ENCODE measurements around the gene SUSD1.

Gene SUSD1

DNA sequence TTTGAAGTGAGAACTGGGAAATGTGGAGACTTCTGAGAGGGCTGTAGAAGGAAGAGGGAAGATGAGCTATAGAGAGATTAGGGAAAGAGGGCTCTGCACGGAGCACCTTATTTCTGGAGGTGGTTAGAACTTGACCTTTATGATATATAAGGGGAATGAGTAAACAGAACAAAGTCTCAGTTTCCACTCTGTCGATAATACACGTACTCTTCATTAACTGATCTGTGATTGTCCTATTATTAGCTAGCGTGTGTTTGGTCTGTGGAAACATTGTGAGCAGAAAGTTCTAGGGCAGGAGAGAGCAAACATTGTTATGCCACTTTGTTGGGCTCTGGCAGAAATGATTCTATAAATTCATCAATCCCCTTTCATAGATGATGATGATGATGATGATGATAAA is 159.9 kb downstream of the SUSD1 start:
- no peak for DNase-seq (ENCODE audit: low read depth, low spot score)

DNA sequence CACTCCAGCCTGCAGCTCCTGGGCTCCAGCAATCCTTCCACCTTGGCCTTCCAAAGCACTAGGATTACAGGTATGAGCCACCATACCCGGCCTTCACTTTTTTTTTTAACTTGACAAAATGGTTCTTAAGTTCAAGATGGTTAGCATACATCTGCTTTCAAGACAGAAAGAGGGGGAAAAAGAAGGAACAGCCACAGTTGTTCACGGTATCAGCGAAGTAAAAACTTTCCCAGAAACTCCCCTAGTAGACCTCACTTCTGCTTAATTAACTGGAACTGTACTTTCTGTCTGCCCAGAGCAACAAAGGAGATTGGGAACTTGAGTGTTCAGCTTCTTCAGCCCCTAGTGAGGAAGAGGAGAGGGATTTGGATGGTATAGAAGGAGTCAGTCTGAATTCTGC is 161.8 kb downstream of the SUSD1 start:
- DNase-seq (ENCODE audit: low read depth, low spot score), result no peak

DNA sequence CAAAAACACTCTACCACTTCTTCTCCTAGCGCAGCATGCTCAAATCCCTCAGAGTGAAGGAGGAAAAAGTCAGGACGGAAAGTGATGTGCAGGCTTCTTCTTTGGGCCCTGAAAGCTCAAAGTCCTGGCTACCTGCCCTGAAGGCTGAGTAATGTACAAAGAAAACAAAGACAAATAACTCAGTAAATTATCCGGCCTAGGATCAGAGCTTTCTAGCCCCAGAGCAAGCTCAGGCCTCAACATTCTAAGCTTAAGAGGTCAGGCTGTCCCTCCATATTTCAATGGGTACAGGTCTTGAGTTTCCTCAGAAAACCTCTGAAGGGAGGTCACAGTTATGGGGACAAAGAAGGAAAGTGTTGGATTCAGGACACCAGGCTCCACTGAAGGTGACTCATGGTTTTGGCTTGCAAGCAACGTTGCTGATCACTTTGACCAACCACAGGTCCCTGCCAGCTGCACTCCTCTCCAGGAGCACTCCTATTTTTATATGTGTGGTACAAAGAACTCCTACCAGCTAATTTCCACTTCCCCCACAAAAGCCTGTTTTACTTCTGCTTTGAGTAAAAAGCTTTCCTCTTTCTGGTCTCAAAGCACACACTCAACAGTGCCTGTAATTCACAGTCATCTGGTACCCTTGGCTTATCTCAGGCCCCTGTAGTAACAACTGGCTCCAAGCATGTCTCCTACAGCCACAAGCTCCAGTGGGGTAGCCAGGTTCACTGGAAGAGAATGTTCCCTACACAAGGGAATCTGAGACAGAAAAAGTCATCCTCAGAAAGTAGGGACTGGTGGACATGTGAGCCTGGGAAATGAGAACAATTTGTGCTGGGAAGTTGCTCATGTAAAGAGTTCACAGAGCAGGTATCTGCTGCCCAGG is 162.8 kb downstream of the SUSD1 start:
- peak; percentile 44 for DNase-seq (ENCODE audit: low read depth, low spot score)

DNA sequence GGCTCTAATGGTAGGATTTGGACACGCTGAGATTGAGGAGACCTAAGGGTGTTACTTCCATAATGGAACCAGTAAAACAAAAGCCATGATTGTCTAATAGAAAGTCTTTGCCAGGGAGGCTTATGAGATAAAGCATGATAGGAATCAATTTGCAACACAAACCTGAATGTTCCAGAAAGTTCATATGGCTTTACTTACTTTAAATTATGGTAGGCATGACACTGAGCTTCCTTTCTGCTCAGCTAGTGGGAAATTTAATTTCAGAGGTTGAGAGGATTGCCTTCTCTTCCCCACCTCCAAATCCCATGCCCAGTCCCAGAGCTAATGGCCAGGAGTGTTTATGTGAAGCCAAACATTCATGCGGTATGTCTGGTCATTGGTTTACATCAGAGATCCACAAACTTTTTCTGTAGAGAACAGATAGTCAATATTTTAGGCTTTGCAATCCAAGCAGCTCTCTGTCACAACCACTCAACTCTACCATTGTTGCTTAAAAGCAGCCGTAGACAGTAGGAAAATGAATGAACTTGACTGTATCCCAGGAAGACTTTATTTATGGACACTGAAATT is 164.0 kb downstream of the SUSD1 start:
- no peak for DNase-seq (ENCODE audit: low read depth, low spot score)

DNA sequence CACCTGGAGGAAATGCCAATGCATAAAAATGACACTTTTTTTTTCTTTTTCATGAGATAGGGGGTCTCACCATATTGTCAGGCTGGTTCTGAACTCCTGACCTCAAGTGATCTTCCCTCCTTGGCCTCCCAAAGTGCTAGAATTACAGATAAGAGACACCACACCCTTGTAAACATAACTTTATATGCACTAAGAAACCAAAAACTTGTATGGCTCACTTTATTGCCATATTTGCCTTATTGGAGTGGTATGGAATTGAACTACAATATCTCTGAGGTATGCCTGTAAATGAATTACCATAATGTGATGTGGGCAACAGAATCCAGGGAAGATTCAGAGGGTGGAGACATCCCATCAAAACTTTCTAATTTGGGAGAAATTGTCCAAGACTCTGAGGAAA is 164.6 kb downstream of the SUSD1 start:
- DNase-seq (ENCODE audit: low read depth, low spot score), result no peak

DNA sequence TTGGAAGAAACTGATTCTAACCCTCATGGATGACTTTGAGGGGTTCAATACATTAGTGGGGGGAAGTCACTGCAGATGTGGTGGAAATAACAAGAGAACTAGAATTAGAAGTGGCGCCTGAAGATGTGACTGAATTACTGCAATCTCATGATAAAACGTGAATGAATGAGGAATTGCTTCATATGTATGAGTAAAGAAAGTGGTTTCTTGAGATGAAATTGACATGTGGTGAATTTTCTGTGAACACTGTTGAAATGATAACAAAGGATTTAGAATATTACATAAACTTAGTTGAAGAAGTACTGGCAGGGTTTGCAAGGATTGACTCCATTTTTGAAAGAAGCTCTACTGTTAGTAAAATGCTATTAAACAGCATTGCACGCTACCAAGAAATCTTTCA is 165.4 kb downstream of the SUSD1 start:
- DNase-seq (ENCODE audit: low read depth, low spot score), result no peak

DNA sequence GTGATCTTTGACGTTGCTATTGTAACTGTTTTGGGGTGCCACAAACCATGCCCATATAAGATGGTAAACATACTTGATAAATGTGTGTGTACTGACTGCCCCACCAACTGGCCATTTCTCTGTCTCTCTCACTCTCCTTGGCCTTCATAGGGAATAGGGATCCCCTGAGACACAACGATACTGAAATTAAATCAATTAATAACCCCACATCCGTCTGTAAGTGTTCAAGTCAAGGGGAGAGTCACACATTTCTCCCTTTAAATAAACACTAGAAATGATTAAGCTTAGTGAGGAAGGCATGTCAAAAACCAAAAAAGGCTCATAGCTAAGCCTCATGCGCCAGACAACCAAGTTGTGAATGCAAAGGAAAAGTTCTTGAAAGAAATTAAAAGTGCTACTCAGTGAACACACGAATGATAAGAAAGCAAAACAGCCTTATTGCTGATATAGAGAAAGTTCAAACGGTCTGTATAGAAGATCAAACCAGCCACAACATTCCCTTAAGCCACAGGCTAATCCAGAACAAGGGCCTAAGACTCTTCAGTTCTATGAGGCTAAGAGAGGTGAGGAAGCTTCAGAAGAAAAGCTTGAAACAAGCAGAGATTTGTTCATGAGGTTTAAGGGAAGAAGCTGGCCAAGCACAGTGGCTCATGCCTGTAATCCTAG is 167.4 kb downstream of the SUSD1 start:
- DNase-seq (ENCODE audit: low read depth, low spot score), result no peak

DNA sequence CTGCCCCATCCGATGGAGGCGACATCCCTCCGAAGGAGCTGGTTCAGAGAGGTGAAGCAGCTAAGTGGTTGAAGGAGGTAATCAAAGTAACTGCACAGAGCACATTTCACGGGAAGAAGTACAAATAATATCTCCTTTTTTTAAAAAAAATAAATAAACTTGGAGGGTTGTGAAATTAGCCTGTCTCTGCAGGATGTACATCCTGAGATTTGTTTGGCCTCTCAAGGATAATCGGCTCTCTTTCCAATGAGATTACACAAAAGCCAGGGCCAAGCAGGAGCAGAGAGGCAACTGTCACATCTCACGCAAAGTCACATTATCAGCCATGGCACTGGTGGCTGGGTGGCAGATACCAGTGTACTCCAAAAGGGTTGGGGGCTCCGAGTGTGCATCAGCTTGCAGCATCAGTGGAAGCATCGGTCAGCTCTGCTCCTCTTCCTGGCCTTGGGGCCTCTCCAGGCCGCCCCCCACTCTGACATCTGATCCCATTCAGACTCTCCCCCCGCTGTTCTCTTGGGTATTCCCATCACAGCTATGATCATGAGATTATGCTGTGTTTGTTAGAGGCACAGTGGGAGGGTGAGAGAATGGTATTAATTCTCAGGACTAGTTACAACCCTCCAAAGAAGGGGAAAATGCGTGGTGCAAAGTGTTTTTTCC is 168.6 kb downstream of the SUSD1 start:
- no peak for DNase-seq (ENCODE audit: low read depth, low spot score)

DNA sequence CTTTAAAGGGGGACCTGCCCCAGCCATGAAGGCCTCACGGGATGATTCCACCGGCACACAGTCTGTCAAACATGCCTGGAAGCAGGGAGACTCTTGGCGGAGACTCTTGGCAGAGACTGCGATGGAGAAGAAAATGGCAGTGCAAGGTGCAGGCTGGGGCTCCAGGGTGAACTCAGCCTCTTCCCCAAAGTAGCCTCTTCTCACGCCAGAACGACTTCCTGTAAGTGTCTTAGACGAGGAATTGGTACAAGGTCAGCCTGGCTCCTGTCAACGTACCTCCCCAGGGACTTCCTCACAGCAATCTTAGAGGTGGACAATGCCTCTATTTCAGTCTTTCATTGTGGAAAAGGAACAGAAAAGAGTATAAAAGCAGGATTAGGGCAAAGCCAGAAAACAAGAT is 169.2 kb downstream of the SUSD1 start:
- DNase-seq (ENCODE audit: low read depth, low spot score), result no peak

DNA sequence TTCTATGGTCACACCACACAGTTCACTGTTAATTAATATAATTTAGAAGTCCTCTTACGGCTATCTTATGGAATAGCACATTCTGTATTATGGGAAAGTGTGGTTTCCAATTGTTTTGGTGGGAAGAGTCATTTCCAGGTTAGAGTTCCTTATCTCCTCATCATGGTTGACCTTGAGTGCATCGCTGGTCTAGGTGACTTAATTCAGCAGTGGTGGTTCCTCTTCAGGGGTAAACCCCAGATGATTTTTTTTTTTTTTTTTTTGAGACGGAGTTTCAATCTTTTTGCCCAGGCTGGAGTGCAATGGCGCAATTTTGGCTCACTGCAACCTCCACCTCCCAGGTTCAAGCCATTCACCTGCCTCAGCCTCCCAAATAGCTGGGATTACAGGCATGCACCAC is 171.6 kb downstream of the SUSD1 start:
- DNase-seq (ENCODE audit: low read depth, low spot score), result no peak

DNA sequence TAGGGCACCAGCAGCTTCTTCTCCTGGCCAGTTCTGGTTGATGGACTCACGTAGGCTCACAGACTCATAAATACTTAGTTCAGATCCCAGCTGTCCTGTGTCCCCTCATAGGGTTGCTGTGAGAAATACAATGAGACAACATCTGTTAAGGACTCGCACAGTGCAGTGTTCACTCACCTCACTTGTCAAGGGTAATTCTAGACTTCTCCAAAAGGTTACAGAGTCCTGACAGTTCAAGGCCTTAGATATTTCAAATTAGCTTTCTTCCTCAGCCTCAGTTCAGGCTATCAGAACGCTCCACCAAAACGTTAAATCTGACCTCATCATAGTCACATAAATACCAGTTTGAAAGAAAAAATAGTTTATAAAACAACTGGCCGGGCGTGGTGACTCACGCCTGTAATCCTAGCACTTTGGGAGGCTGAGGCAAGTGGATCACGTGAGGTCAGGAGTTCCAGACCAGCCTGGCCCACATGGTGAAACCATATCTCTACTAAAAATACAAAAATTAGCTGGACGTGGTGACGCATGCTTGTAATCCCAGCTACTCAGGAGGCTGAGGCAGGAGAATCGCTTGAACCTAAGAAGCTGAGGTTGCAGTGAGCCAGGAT is 172.1 kb downstream of the SUSD1 start:
- DNase-seq (ENCODE audit: low read depth, low spot score), result no peak

DNA sequence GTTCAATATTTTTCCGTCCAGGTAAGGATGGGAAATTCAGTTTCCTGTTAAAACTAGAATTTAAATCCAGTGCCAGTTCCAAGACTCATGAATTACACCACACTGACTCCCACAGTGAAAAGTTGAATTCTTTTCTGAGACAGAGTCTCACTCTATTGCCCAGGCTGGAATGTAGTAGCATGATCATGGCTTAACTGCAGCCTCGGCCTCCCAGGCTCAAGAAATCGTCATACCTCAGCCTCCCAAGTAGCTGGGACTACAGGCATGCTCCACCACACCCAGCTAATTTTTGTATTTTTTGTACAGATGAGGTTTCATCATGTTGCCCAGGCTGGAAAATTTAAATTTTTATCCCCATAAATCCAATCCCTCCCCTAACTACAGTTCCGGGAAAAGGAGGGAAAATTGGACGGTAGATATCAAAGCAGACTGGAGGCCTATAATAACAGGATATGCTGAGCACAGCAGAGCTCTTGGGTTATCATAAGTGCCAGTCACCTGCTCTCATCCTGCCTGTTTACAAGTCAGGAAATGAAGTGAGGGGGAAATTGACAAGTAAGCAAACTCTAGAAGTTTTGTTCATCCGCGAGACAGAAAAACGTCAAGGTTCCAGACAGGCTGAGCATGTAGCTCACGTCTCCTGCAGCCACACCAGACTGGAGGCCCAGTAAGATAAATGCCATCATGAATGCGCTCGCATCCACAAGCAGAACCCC is 172.8 kb downstream of the SUSD1 start:
- DNase-seq (ENCODE audit: low read depth, low spot score), result no peak

DNA sequence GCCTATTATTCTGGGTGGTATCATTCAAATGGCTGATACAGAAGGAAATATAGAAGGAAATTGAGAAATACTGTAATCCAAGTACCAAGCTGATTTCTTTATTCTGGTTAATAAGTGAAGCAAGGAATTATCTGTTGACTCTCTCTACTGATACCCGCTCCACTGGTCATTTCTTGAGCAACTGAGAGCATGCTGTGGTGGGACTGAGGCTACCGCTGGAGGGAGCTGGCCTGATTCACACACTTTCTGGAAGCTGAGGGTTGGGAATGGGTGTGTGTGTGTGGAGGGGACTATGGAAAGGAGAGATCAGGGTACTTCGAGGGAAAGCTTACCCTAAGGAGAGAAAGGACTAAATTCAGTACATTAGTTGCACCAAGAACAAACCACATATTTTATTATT is 174.4 kb downstream of the SUSD1 start:
- peak; percentile 9 for DNase-seq (ENCODE audit: low read depth, low spot score)

DNA sequence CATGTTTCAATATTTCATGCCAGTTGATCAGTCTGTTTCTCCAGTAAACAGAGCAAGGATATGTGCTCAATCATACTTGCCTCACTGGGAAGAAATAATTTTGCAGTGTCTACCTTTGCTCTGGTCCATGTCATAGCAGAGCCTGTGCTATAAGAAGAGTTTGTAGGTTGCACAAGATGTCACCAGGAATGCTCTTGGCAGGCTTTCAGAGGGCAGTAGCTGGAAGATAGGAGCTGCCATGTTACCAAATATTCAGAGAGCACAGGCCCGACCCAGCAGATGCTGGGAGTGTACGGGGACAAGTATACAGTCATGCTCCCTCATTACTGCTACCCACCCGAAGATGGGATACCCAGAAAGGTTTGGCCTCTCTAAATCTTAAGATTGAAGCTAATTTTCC is 175.8 kb downstream of the SUSD1 start:
- DNase-seq (ENCODE audit: low read depth, low spot score), result no peak

DNA sequence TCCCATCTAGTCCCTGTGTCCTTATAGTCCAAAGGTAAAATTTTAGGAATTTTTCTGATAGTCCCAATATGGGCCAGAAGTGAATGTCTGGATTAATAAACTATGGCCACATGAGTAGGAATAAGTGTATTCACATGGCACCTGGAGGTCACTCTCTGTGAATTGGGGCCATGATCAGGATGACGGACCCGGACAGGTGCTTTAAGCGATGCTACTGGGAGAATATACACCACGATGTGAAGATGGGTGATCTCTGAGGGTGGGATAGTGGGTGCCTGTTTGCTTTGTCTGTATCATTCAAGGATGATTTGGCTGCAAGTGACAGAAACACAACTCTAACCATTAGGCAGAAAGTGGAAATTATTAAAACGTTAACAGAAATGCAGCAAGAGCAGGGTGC is 177.3 kb downstream of the SUSD1 start:
- no peak for DNase-seq (ENCODE audit: low read depth, low spot score)

DNA sequence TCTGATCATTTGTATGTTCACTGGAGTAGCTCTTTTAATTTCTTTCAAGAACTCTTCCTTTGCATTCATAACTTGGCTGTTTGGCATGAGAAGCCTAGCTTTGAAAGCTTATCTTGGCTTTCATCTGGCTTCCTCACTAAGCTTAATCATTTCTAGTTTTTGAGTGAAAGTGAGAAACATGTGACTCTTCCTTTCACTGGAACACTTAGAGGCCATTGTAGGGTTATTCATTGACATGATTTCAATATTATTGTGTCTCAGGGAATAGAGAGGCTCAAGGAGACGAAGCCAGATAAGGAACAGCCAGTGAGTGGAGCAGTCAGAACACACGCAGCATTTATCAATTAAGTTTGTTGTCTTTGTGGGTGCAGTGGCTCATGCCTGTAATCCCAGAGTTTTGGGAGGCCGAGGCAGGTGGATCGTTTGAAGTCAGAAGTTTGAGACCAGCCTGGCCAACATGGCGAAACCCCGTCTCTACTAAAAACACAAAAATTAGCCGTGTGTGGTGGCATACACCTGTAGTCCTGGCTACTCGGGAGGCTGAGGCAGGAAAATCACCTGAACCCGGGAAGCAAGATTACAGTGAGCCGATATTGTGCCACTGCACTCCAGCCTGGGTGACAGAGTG is 180.2 kb downstream of the SUSD1 start:
- no peak for DNase-seq (ENCODE audit: low read depth, low spot score)

DNA sequence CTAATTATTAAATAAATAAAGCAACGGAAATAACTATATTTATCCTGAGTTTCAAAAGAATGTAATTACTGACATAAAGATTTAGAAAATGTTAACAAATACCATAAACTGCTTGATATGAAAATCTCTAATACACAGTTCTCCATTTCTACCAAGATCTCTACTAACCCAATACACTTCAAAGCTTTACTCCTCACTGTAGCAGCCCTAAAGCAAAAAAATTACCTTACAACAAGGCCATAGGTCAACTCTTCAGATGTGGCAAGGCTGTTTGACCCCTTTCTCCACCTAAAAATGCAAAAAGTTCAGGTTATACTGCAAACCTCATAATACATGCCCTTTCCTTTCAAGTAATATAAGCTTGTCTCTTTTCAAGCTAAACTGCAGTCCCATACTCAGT is 181.8 kb downstream of the SUSD1 start:
- DNase-seq (ENCODE audit: low read depth, low spot score), result no peak

DNA sequence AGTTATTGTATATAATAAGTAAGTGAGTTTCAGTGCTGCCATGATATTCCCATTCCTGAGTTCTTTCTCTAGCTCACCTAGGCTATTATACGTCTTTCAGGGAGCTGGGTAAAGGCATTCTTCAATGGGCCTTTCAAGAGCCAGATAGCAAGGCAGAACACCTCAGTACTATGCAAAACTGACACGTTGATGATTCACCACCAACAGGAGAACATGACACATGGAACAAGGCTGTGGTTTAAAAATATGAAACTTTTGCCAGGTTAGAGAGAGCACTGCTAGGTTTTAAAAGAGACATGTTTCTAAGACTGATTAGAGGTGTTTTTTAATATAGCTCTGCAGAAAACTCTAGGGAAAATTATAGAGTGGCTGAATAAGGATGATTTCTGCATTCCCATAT is 182.6 kb downstream of the SUSD1 start:
- no peak for DNase-seq (ENCODE audit: low read depth, low spot score)

DNA sequence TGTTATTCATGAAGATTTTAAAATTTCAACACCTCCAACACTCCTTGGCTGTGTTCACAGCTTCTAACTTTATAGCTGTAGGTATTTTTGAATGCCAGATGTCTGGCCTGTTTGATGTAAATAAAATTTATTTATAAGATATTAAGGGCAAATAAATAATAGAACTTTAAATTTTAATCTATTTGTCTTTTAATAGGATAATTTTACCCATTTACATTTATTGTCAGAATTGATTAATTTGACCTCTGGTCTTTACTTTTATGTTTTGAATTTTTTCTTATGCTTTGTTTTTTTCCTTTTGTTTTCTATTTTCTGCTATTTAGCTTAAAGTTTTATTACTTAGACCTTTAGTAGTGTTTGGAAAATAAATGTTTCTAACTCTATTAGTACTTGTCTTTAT is 183.9 kb downstream of the SUSD1 start:
- DNase-seq (ENCODE audit: low read depth, low spot score), result no peak

Measured in ELF-1 (cell line).